Nephron (organoid): ENCODE results near the gene CMTM7.

ENCODE experiments used
- H3K27ac Mint-ChIP-seq, 3 experiments: 2 replicates each; pipeline ENCODE4 v1.8.0; 2020; ENCODE audit warnings: mixed read lengths in 3 of 3, mild to moderate bottlenecking in 2 of 3, moderate library complexity in 1 of 3
- H3K27me3 Mint-ChIP-seq: 2 replicates; pipeline ENCODE4 v1.8.0; 2021; ENCODE audit warnings: low read depth, mild to moderate bottlenecking, moderate library complexity, mixed read lengths
- H3K36me3 Mint-ChIP-seq: 2 replicates; pipeline ENCODE4 v1.8.0; 2020; ENCODE audit warnings: low read depth, mixed read lengths
- H3K4me1 Mint-ChIP-seq: 2 replicates; pipeline ENCODE4 v1.8.0; 2020; ENCODE audit warnings: mixed read lengths
- H3K4me3 Mint-ChIP-seq, 3 experiments: 2 replicates each; pipeline ENCODE4 v1.8.0; 2020; ENCODE audit warnings: mild to moderate bottlenecking in 3 of 3, mixed read lengths in 3 of 3, moderate library complexity in 2 of 3
- H3K9me3 Mint-ChIP-seq: 2 replicates; pipeline ENCODE4 v1.8.0; 2020; ENCODE audit warnings: mixed read lengths
- TF ChIP-seq, protein P1 (sequence below), 3 experiments: fragments of 200-600 bp; sonication (generic); IDR thresholded peaks; one replicate each; pipeline ENCODE4 v1.5.0; 2021; ENCODE audit warnings: antibody characterized with exemption in 3 of 3; ENCODE audit not compliant: unreplicated experiment in 3 of 3

CMTM7 gene

DNA sequence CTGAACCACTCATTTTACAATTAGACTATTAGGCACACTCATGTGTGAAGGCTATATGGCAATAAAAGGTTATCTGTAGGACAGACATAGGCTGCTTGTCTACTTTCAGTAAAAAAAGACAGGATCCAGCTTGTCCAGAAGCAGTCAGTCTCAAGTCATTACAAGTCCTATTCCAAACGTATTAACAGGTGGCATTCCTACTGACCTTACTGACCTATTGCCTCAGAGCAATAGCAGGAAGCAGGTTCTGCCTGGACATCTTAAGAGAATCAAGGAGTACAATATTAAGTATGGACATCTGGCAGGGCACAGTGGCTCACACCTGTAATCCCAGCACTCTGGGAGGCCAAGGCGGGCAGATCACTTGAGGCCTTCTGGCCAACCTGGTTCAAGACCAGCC lies 104.0 kb downstream of the CMTM7 start:
- no peak overlapping the region for H3K27ac Mint-ChIP-seq
- TF ChIP-seq, protein P1, sequence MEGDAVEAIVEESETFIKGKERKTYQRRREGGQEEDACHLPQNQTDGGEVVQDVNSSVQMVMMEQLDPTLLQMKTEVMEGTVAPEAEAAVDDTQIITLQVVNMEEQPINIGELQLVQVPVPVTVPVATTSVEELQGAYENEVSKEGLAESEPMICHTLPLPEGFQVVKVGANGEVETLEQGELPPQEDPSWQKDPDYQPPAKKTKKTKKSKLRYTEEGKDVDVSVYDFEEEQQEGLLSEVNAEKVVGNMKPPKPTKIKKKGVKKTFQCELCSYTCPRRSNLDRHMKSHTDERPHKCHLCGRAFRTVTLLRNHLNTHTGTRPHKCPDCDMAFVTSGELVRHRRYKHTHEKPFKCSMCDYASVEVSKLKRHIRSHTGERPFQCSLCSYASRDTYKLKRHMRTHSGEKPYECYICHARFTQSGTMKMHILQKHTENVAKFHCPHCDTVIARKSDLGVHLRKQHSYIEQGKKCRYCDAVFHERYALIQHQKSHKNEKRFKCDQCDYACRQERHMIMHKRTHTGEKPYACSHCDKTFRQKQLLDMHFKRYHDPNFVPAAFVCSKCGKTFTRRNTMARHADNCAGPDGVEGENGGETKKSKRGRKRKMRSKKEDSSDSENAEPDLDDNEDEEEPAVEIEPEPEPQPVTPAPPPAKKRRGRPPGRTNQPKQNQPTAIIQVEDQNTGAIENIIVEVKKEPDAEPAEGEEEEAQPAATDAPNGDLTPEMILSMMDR (IDR thresholded peaks at IDR 0.05; ENCODE audit: unreplicated experiment in 3 of 3) = no peak
- no peaks in the 10 kb centered on the region for H3K9me3 Mint-ChIP-seq
- H3K4me1 Mint-ChIP-seq = peaks cover 22% of the 10 kb centered on the region
- H3K36me3 Mint-ChIP-seq = peaks cover 12% of the 10 kb centered on the region
- no peak overlapping the region for H3K4me3 Mint-ChIP-seq
- H3K27me3 Mint-ChIP-seq = no peaks in the 10 kb centered on the region

DNA sequence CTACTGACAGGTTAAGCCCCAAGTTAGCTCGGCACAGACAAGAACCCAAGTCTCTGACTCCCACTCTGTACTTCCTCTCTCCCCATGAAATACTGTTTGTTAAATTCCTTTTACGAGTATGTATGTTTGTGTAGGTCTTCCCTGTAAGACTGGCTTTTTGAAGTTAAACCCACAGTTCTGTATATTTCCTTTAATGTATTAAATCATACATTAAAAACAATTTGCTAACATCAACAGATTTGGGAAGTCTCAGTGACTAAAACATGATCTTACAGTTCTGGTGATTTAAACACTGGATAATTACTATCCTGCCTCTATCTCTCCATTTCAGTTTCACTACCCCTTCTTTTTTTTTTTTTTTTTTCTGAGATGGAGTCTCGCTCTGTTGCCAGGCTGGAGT lies 106.6 kb downstream of the CMTM7 start:
- TF ChIP-seq, protein P1 (IDR thresholded peaks at IDR 0.05; ENCODE audit: unreplicated experiment in 3 of 3) = no peak
- no peaks in the 10 kb centered on the region for H3K27me3 Mint-ChIP-seq
- peak overlapping the region in 2 of 3 experiments; percentile 30 to 77 for H3K27ac Mint-ChIP-seq
- H3K4me1 Mint-ChIP-seq = peaks cover 38% of the 10 kb centered on the region
- H3K9me3 Mint-ChIP-seq = no peaks in the 10 kb centered on the region
- H3K4me3 Mint-ChIP-seq = no peak overlapping the region
- peaks cover 12% of the 10 kb centered on the region for H3K36me3 Mint-ChIP-seq

DNA sequence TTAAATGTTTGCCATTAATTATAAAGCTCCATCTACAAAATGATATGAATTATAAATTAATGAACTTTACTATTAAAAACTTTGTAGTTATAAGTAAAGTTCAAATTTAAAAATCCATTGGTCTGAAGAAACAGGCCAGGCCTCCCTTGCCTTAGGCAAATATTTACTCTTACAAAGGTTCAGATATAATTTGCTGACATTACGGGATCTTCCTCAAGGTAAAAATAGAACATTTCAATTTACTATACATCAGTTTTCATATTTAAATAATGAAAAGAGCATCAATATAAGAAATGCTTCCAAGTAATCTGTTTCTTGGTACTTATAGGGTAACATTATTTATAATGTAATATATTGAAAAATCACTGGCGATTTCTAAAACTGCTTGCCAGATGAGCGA lies 107.3 kb downstream of the CMTM7 start:
- Mint-ChIP-seq H3K27me3 (no peaks in the 10 kb centered on the region), H3K27ac (peak overlapping the region in 1 of 3 experiments; percentile 32), H3K36me3 (peaks cover 12% of the 10 kb centered on the region), H3K4me1 (peaks cover 38% of the 10 kb centered on the region), H3K9me3 (no peaks in the 10 kb centered on the region), H3K4me3 (no peak overlapping the region)
- TF ChIP-seq, protein P1 (IDR thresholded peaks at IDR 0.05; ENCODE audit: unreplicated experiment in 3 of 3) = no peak

DNA sequence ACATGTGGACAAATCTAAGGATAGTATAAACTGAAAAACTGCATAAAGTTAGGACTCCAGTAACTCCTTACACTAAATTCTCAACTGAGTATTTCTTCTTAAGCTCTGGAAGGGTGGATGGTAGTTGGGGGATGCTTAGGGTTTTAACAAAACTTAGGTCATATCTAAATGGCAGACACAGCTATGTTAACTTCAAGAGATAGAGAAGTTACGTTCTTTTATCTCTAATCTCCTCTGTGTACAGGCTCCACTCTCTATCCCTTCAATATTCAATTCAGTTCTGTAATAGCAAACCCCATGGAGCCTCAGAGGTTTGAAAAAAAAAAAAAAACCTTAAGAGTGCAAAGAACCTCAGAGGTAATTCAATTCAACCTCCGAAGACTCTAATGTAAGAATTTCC lies 107.9 kb downstream of the CMTM7 start:
- H3K4me3 Mint-ChIP-seq = peak overlapping the region; percentile 3 to 24 (median 21)
- H3K4me1 Mint-ChIP-seq = peaks cover 38% of the 10 kb centered on the region
- H3K36me3 Mint-ChIP-seq = peaks cover 12% of the 10 kb centered on the region
- no peaks in the 10 kb centered on the region for H3K27me3 Mint-ChIP-seq
- peak overlapping the region in 2 of 3 experiments; percentile 32 to 57 for H3K27ac Mint-ChIP-seq
- TF ChIP-seq, protein P1 (IDR thresholded peaks at IDR 0.05; ENCODE audit: unreplicated experiment in 3 of 3) = no peak
- H3K9me3 Mint-ChIP-seq = no peaks in the 10 kb centered on the region

DNA sequence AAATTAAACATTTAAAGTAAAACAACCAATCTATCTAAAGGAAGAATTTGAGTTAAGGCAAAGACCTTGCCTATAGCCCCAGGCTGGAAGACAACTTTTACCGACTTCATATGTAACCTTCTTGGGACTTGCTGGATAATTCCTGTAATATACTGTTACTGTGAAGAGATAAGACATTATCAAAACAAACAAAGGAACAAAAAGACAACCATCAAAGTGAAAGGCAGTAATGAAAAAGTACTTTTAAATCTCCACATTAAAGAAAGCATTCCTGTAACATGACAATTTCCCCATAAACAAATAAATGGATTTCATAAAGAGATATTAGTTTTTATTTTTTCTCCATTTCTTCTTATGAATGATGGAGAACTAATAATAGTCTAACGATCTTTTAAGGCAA lies 108.6 kb downstream of the CMTM7 start:
- Mint-ChIP-seq H3K27me3 (no peaks in the 10 kb centered on the region), H3K36me3 (peaks cover 12% of the 10 kb centered on the region), H3K4me3 (peak overlapping the region; percentile 96 to 100 (median 97)), H3K9me3 (no peaks in the 10 kb centered on the region), H3K27ac (peak overlapping the region in 2 of 3 experiments; percentile 71 to 84), H3K4me1 (peaks cover 38% of the 10 kb centered on the region)
- TF ChIP-seq, protein P1 (IDR thresholded peaks at IDR 0.05; ENCODE audit: unreplicated experiment in 3 of 3) = no peak
